Measurements from ENCODE around the gene PM20D1.

DNA sequence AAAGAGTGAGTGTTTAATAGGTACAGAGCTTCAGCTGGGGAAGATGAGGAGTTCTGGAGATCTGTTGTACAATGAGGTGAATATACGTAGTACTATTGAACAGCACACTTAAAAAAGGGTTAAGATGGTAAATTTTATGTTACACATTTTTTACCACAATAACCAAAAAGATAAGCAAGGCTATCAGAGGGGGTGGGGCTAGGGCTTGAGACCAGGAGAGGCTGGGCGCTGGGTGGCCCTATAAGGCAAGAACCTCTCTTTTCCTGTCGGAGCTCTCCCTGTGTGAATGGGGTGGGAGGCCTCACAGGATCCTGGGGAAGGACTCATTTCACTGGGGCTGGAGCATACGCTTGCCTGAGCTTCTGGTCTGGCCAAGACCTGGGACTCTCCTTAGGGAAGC lies 45.9 kb downstream of the PM20D1 start:
- TF ChIP-seq EP300 (IDR thresholded peaks at IDR 0.05; ENCODE audit: borderline replicate concordance) (no peak), NFIC (IDR thresholded peaks at IDR 0.05) (no peak), YY1 (IDR thresholded peaks at IDR 0.05; ENCODE audit: low read depth) (no peak), TAF1 (IDR thresholded peaks at IDR 0.05; ENCODE audit: low read depth) (no peak), CEBPB (IDR thresholded peaks at IDR 0.05) (no peak), TEAD4 (IDR thresholded peaks at IDR 0.05) (no peak), USF1 (IDR thresholded peaks at IDR 0.05) (no peak)
- TF ChIP-seq, protein P1, sequence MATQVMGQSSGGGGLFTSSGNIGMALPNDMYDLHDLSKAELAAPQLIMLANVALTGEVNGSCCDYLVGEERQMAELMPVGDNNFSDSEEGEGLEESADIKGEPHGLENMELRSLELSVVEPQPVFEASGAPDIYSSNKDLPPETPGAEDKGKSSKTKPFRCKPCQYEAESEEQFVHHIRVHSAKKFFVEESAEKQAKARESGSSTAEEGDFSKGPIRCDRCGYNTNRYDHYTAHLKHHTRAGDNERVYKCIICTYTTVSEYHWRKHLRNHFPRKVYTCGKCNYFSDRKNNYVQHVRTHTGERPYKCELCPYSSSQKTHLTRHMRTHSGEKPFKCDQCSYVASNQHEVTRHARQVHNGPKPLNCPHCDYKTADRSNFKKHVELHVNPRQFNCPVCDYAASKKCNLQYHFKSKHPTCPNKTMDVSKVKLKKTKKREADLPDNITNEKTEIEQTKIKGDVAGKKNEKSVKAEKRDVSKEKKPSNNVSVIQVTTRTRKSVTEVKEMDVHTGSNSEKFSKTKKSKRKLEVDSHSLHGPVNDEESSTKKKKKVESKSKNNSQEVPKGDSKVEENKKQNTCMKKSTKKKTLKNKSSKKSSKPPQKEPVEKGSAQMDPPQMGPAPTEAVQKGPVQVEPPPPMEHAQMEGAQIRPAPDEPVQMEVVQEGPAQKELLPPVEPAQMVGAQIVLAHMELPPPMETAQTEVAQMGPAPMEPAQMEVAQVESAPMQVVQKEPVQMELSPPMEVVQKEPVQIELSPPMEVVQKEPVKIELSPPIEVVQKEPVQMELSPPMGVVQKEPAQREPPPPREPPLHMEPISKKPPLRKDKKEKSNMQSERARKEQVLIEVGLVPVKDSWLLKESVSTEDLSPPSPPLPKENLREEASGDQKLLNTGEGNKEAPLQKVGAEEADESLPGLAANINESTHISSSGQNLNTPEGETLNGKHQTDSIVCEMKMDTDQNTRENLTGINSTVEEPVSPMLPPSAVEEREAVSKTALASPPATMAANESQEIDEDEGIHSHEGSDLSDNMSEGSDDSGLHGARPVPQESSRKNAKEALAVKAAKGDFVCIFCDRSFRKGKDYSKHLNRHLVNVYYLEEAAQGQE (IDR thresholded peaks at IDR 0.05; ENCODE audit: low read depth), result no peak

All from Ishikawa (cell line).